22Rv1 (cell line): ENCODE results near the gene IL5.
"Not testable (repeated sequence)": the region's sequence is repeated elsewhere in the genome, so short reads cannot be mapped to it uniquely, and the experiment has no call there.

ENCODE experiments used
- H3K27ac ChIP-seq: fragments of 450-650 bp; 2 replicates; pipeline ENCODE4 v1.5.1; 2017
- ZFX ChIP-seq: fragments of 450-650 bp; IDR thresholded peaks from 2 replicates; pipeline ENCODE4 v1.6.1; 2017; ENCODE audit warnings: antibody characterized with exemption, borderline replicate concordance
- TF ChIP-seq, protein P1 (sequence below): fragments of 450-650 bp; IDR thresholded peaks from 2 replicates; pipeline ENCODE4 v1.5.1; 2017; ENCODE audit warnings: mild to moderate bottlenecking

Gene IL5

DNA sequence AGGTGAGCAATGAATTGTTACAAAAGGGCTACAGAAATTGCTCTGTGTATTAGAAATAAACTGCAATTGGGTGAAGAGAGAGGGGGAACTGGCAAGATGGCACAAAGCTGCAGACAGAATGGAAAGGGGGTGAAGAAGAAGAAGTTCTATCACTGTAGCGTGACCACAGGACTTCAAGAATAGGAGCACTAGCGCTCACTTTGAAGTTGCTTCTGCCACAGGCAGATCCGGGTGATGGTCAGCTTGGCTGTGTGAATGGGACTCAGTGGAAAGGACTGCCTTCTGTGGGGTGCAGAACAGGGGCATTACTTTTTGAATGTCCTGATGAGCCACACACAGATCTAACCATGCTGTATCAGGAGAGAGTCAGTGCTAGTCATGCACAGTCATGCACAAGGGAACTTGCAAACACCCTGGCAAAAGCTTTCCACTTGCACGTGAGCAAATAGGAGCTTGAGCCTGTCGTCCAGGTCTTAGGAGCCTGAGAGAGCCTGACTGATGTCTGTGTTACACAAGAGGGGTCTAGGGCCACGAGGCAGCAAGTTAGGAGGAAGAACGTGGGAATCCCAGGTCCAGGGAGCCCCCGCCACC lies 16.3 kb downstream of the IL5 start:
- no peak overlapping the region for H3K27ac ChIP-seq
- no peak for TF ChIP-seq ZFX
- TF ChIP-seq, protein P1, sequence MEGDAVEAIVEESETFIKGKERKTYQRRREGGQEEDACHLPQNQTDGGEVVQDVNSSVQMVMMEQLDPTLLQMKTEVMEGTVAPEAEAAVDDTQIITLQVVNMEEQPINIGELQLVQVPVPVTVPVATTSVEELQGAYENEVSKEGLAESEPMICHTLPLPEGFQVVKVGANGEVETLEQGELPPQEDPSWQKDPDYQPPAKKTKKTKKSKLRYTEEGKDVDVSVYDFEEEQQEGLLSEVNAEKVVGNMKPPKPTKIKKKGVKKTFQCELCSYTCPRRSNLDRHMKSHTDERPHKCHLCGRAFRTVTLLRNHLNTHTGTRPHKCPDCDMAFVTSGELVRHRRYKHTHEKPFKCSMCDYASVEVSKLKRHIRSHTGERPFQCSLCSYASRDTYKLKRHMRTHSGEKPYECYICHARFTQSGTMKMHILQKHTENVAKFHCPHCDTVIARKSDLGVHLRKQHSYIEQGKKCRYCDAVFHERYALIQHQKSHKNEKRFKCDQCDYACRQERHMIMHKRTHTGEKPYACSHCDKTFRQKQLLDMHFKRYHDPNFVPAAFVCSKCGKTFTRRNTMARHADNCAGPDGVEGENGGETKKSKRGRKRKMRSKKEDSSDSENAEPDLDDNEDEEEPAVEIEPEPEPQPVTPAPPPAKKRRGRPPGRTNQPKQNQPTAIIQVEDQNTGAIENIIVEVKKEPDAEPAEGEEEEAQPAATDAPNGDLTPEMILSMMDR, result peak; percentile 78

DNA sequence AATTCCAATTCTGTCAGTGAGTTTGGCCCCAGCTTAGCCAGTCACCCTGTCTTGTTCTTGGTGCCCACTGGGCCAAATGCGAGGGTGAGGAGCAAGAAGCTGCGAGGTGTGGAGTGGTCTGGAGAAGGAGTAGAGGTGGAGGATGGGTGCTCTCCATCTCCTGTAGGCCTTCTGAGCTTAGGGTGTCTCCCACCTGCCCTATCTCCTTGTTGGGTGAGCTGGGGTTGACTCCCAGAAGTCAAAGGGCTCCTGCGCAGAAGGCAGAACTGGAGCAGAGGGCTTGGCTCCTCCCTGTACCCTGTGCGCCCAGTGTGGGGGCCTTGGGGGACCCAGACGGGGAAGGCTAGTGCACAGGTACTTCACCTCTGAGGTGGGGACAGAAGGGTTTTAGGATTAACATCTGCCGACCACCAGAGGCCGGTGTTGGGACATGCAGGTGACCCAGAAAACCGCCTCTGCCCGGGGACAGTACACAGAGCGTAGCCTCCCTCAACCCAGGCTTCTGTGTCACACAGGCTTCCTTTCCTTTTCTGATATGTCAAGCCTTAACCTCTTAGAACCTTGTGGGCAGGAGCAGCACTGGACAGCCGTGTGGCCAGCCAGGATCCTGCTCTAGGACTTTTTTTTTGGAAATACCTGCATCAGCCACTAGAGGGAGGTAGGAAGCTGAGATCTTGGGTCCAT lies 16.9 kb downstream of the IL5 start:
- no peak overlapping the region for H3K27ac ChIP-seq
- no peak for TF ChIP-seq ZFX
- TF ChIP-seq, protein P1, result peak; percentile 93

DNA sequence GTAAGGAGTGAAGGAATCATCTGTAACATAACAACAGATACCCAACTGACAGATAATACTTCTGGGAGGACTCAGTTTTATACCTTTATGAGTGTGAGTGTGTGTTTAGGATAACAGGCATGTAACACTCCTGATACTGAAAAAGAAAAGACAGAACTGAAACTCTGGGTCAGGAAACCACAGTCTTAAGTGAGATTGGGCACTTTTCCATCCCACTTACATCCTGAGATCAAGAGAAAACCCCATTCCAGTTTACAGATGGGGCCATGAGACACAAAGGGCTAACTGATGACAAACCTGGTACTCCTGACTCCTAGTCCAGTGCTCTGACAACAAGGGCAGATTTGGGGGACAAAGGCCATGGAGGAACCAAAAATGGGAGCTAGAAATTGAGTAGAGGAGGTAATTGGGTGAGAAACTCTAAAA lies 18.0 kb downstream of the IL5 start:
- no peak overlapping the region for H3K27ac ChIP-seq
- no peak for TF ChIP-seq ZFX
- TF ChIP-seq, protein P1, result no peak

DNA sequence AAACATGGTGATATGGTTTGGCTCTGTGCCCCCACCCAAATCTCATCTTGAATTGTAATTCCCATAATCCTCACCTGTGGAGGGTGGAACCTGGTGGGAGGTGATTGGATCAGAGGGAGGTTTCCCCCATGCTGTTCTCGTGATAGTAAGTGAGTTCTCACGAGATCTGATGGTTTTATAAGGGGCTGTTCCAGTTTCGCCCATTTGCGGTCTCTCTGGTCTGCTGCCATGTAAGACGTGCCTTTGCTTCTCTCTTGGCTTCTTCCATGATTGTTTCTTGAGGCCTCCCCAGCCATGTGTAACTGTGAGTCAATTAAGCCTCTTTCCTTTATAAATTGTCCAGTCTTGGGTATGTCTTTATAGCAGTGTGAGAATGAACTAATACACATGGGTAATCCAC lies 18.4 kb downstream of the IL5 start:
- not testable (repeated sequence) for H3K27ac ChIP-seq

DNA sequence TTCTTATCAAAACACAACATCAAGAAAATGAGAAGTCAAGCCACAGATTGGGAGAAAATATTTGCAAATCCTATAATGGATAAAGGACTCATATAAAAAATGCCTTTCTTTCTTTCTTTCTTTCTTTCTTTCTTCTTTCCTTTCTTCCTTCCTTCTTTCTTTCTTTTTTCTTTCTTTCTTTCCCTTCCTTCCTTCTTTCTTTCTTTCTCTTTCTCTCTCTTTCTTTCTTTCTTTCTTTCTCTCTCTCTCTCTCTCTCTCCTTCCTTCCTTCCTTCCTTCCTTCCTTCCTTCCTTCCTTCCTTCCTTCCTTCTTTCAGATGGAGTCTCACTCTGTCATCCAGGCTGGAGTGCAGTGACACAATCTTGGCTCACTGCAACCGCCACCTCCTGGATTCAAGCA lies 21.3 kb downstream of the IL5 start:
- not testable (repeated sequence) for H3K27ac ChIP-seq

DNA sequence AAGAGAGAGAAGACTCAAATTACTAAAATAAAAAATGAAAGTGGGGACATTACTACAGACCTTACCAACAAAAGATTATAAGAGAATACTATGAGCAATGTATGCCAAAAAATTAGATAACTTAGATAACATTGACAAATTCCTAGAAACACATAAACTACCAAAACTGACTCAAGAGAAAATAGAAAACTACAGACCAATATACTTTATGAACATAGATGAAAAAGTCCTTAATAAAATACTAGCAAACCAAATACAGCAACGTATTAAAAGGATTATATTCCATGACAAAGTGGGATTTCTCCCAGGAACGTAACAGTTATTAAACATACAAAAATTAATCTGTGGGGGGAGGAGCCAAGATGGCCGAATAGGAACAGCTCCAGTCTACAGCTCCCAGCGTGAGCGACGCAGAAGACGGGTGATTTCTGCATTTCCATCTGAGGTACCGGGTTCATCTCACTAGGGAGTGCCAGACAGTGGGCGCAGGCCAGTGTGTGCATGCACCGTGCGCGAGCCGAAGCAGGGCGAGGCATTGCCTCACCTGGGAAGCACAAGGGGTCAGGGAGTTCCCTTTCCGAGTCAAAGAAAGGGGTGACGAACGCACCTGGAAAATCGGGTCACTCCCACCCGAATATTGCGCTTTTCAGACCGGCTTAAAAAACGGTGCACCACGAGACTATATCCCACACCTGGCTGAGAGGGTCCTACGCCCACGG lies 29.5 kb downstream of the IL5 start:
- TF ChIP-seq, protein P1, result 0 out of 2 replicates have a peak, but pooled peaks have one; percentile 3
- H3K27ac ChIP-seq, result not testable (repeated sequence)

DNA sequence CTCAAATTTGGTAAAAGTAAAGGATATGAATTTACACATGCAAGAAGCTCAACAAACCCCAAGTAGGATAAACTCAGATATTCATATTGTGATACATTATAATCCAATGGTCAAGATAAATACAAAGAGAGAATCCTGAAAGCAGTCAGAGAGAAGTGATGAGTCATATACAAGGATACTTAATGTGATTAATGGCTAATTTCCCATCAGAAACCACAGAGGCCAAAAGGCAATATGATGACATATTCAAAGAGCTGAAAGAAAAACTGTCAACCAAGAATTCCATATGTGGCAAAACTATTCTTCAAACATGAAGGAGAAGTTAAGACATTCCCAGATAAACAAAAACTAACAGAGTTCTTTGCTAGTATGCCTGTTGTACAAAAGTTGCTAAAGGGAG lies 33.2 kb downstream of the IL5 start:
- TF ChIP-seq, protein P1, result no peak
- no peak for TF ChIP-seq ZFX
- H3K27ac ChIP-seq, result no peak overlapping the region

DNA sequence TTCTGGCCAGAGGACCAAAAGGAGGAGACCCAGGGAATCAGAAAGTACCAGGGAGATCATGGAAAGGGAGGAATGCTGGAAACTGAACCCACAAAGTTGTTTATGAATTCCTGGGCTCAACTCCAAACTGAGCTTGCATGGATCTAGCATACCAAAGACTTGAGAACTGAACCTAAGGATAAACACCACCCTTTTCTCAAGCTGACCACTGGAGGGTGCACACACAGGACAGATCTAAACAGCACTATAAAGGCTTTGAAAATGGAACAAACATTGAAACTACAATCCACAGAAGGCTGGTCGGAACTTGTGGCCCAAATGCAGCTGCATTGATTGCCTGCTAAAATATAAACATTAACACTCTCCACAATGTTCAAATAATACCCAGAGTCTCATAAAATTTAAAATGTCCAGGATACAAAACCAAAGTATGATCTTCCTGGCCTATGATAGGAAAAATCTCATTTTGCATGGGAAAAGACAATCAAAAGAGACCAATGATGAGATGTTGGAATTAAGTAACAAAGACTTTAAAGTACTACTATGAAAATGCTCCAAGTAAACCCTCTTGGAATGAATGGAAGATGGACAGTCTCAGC lies 37.1 kb downstream of the IL5 start:
- TF ChIP-seq, protein P1, result peak; percentile 79
- no peak for TF ChIP-seq ZFX
- peak overlapping the region; percentile 53; the same call in 1 of the 2 replicates for H3K27ac ChIP-seq
